OCI-LY1 (cell line): Measurements from ENCODE around the gene CALCOCO1.
"Not testable (repeated sequence)": the region's sequence is repeated elsewhere in the genome, so short reads cannot be mapped to it uniquely, and the experiment has no call there.

ENCODE experiments used
- H2AFZ ChIP-seq: fragments of 200-600 bp; sonication (generic), shearing (Covaris generic); 2 replicates; pipeline ENCODE4 v1.6.0; 2014; ENCODE audit warnings: antibody characterized with exemption, mild to moderate bottlenecking, low read length
- H3F3A ChIP-seq: fragments of 200-600 bp; sonication (generic), shearing (Covaris generic); 2 replicates; pipeline ENCODE4 v1.6.0; 2014; ENCODE audit warnings: mild to moderate bottlenecking, antibody characterized with exemption, low read length, moderate library complexity; ENCODE audit not compliant: insufficient read depth
- H3K27ac ChIP-seq: fragments of 200-600 bp; sonication (generic); 2 replicates; pipeline ENCODE4 v1.5.1; 2014; ENCODE audit warnings: low read length, mixed run types, mild to moderate bottlenecking, low read depth; ENCODE audit not compliant: poor library complexity, severe bottlenecking
- H3K27me3 ChIP-seq: fragments of 200-600 bp; sonication (generic); 2 replicates; pipeline ENCODE4 v1.6.0; 2014; ENCODE audit warnings: antibody characterized with exemption, mild to moderate bottlenecking, low read length, moderate library complexity; ENCODE audit not compliant: insufficient read depth
- H3K36me3 ChIP-seq: fragments of 200-600 bp; sonication (generic); 2 replicates; pipeline ENCODE4 v1.6.1; 2014; ENCODE audit warnings: mild to moderate bottlenecking, antibody characterized with exemption, low read length, moderate library complexity, mixed read lengths; ENCODE audit not compliant: insufficient read depth
- H3K4me1 ChIP-seq: fragments of 200-600 bp; sonication (generic); 2 replicates; pipeline ENCODE4 v1.5.1; 2014; ENCODE audit warnings: mild to moderate bottlenecking, low read length, moderate library complexity; ENCODE audit not compliant: insufficient read depth, severe bottlenecking
- H3K4me2 ChIP-seq: fragments of 200-600 bp; sonication (generic), shearing (Covaris generic); 2 replicates; pipeline ENCODE4 v1.6.1; 2014; ENCODE audit warnings: low read length
- H3K4me3 ChIP-seq: fragments of 200-600 bp; sonication (generic); 2 replicates; pipeline ENCODE4 v1.5.1; 2014; ENCODE audit warnings: low read length, low read depth, mild to moderate bottlenecking, mixed read lengths; ENCODE audit not compliant: poor library complexity, severe bottlenecking
- H3K79me2 ChIP-seq: fragments of 200-600 bp; shearing (Covaris generic); 2 replicates; pipeline ENCODE4 v1.6.1; 2016; ENCODE audit warnings: mixed run types, low read length, mixed read lengths; ENCODE audit not compliant: insufficient read depth
- H3K9ac ChIP-seq: fragments of 200-600 bp; sonication (generic), shearing (Covaris generic); 2 replicates; pipeline ENCODE4 v1.6.1; 2014; ENCODE audit warnings: mild to moderate bottlenecking, low read length, mixed read lengths
- H3K9me2 ChIP-seq: fragments of 200-600 bp; sonication (generic), shearing (Covaris generic); 2 replicates; pipeline ENCODE4 v1.6.1; 2014; ENCODE audit warnings: low read depth, mild to moderate bottlenecking, low read length, mixed read lengths
- H3K9me3 ChIP-seq: fragments of 200-600 bp; shearing (Covaris generic); 2 replicates; pipeline ENCODE4 v1.6.1; 2014; ENCODE audit warnings: low read length, mixed read lengths
- H4K20me1 ChIP-seq: fragments of 200-600 bp; sonication (generic), shearing (Covaris generic); 2 replicates; pipeline ENCODE4 v1.6.0; 2016; ENCODE audit warnings: mild to moderate bottlenecking, low read length; ENCODE audit not compliant: insufficient read depth
- CTCF ChIP-seq: fragments of 200-600 bp; sonication (generic), shearing (Covaris generic); IDR thresholded peaks from 2 replicates; pipeline ENCODE4 v1.5.1; 2017; ENCODE audit warnings: mild to moderate bottlenecking, antibody characterized with exemption, low read length, moderate library complexity, mixed read lengths
- EZH2 ChIP-seq: fragments of 200-600 bp; sonication (generic), shearing (Covaris generic); IDR thresholded peaks from 2 replicates; pipeline ENCODE4 v1.8.0; 2017; ENCODE audit warnings: borderline replicate concordance, mixed run types, mild to moderate bottlenecking, antibody characterized with exemption, low read length, moderate library complexity, mixed read lengths

CALCOCO1 gene

DNA sequence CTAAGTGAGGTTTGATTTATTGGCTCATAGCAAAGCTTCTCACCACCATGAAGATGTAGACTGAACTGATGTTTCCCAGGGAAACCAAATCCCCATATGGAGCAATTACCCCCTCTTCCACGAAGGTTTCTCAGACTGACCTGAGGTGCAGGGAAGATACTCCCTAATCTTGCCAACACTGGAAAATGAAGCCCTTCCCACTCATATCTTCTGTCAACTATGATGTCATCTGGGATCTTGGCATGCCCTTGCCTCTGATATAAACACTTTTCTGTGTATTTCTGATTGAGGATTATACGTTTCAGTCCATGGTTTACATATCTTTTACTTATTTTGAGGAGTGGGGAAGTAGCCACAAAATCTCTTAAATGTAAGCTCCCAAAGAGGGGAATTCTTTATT, 38.6 kb upstream of the CALCOCO1 start:
- H3K27me3 ChIP-seq: no peaks in the 10 kb centered on the region

GRCh38 chr12:53764615-53765014, 37.4 kb upstream of the CALCOCO1 start:
- no peak for TF ChIP-seq CTCF
- no peak for TF ChIP-seq EZH2
- H3K9me2 ChIP-seq: no peaks in the 10 kb centered on the region
- H3K79me2 ChIP-seq: no peaks in the 10 kb centered on the region
- no peak overlapping the region for H3K4me2 ChIP-seq
- H3K9ac ChIP-seq: no peak overlapping the region
- no peaks in the 10 kb centered on the region for H3K4me1 ChIP-seq
- no peaks in the 10 kb centered on the region for H3K27me3 ChIP-seq
- H3K36me3 ChIP-seq: peaks cover 11% of the 10 kb centered on the region; the same call in 1 of the 2 replicates
- no peak overlapping the region for H2AFZ ChIP-seq
- no peaks in the 10 kb centered on the region for H3F3A ChIP-seq
- H3K27ac ChIP-seq: no peak overlapping the region
- no peak overlapping the region for H3K4me3 ChIP-seq
- H3K9me3 ChIP-seq: no peaks in the 10 kb centered on the region
- H4K20me1 ChIP-seq: no peaks in the 10 kb centered on the region

More for the DNA sequence above, 38.6 kb upstream of the CALCOCO1 start:
- Histone ChIP-seq H2AFZ (no peak overlapping the region), H3K79me2 (no peaks in the 10 kb centered on the region), H3K9me2 (no peaks in the 10 kb centered on the region), H3F3A (no peaks in the 10 kb centered on the region), H3K27ac (no peak overlapping the region), H3K4me1 (no peaks in the 10 kb centered on the region), H3K36me3 (peaks cover 11% of the 10 kb centered on the region; the same call in 1 of the 2 replicates), H3K9me3 (no peaks in the 10 kb centered on the region), H3K9ac (no peak overlapping the region), H4K20me1 (no peaks in the 10 kb centered on the region), H3K4me2 (no peak overlapping the region), H3K4me3 (no peak overlapping the region)
- no peak for TF ChIP-seq CTCF
- TF ChIP-seq EZH2: no peak

GRCh38 chr12:53762793-53763192, 35.5 kb upstream of the CALCOCO1 start:
- not testable (repeated sequence) for H3K9me3 ChIP-seq, H2AFZ ChIP-seq, H3K79me2 ChIP-seq, H3K27me3 ChIP-seq, H3K9ac ChIP-seq, H3K4me2 ChIP-seq, H4K20me1 ChIP-seq, H3K9me2 ChIP-seq, H3K27ac ChIP-seq, H3F3A ChIP-seq, H3K4me3 ChIP-seq
- Histone ChIP-seq H3K4me1 (peaks cover 13% of the 10 kb centered on the region), H3K36me3 (peaks cover 11% of the 10 kb centered on the region; the same call in 1 of the 2 replicates)

GRCh38 chr12:53761306-53761705, 34.1 kb upstream of the CALCOCO1 start:
- Histone ChIP-seq H3K4me1 (peaks cover 28% of the 10 kb centered on the region), H4K20me1 (no peaks in the 10 kb centered on the region), H3K79me2 (no peaks in the 10 kb centered on the region), H3K36me3 (peaks cover 11% of the 10 kb centered on the region; the same call in 1 of the 2 replicates), H3K9me3 (no peaks in the 10 kb centered on the region), H3K9me2 (no peaks in the 10 kb centered on the region), H3F3A (no peaks in the 10 kb centered on the region), H3K4me3 (no peak overlapping the region), H3K4me2 (no peak overlapping the region), H3K27me3 (no peaks in the 10 kb centered on the region), H3K27ac (no peak overlapping the region), H3K9ac (no peak overlapping the region), H2AFZ (no peak overlapping the region)
- TF ChIP-seq EZH2: no peak
- TF ChIP-seq CTCF: no peak
